ENCODE measurements around the gene WNT2B. TPM values are rescaled to one million over a fixed set of nuclear protein-coding genes. Genes with fewer than 3 reads are reported as not detected.

The WNT2B gene
- total and polyA plus RNA-seq, 9 of the 15 experiments (the other 6 are each of a cell fraction or from before 2014, with no cell fraction given) = 0.02 to 0.06 (median 0.04) TPM; not detected in 3

DNA sequence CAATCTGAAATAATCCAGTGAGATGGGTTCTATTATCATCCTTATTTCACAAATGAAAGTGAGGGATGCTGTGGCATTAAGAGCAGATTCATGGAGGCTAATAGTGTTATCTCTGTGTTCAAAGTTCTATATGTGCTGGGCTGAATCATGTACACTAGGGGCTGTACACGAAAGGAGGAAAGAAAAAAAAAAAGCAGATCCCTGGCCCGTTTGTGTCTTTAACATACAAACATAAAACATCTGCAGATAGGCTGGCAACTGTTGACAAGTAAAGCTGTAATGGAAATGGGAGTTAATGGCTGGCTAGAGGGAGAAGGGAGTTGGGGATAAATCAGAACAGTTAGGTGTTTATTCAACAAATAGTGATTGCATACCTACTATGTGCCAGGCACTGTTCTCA, 3.1 kb downstream of the WNT2B start (continued):
- TF ChIP-seq ZNF274 (IDR thresholded peaks at IDR 0.05; ENCODE audit: borderline replicate concordance, low read depth, low read length) = no peak
- no peak for TF ChIP-seq HMG20B (CRISPR knock-in tag; IDR thresholded peaks at IDR 0.05)
- no peak for TF ChIP-seq ETS1 (conservative IDR thresholded peaks at IDR 0.05; ENCODE audit: control insufficient read depth, low read depth, low read length)

- H3K79me2 ChIP-seq (ENCODE audit: control insufficient read depth, insufficient read depth, low read length) = no peaks in the 10 kb centered on the region
- no peak for FAIRE-seq
- peaks cover 12 to 54% of the 10 kb centered on the region in 2 experiments for H3K27me3 ChIP-seq (ENCODE audit: control insufficient read depth in 2 of 2, insufficient read depth in 2 of 2, low read length in 2 of 2)
- H3K36me3 ChIP-seq (ENCODE audit: control insufficient read depth, insufficient read depth, low read length) = no peaks in the 10 kb centered on the region
- in situ Hi-C loops (cut with MboI) = no loop called here
- no peak overlapping the region for H3K9ac ChIP-seq (ENCODE audit: insufficient read depth in 1 of 2, low read depth in 2 of 2, low read length in 2 of 2)
- no peak overlapping the region for H3K4me3 ChIP-seq
- H3K4me2 ChIP-seq (ENCODE audit: insufficient read depth, low read length) = no peak overlapping the region
- CTCF ChIA-PET (ENCODE audit: low intra/inter-chr PET ratio) = no interaction called here
- H3K4me1 ChIP-seq (replicated peaks in 1 of 2; ENCODE audit: control insufficient read depth in 2 of 2, insufficient read depth in 2 of 2, low read length in 2 of 2) = peaks cover 14 to 19% of the 10 kb centered on the region in 2 experiments
- intact Hi-C loops (cut with micrococcal nuclease) = no loop called here
- no peaks in the 10 kb centered on the region for H4K20me1 ChIP-seq (replicated peaks; ENCODE audit: control insufficient read depth, insufficient read depth, low read length)
- no peak overlapping the region for H2AFZ ChIP-seq (ENCODE audit: low read depth, low read length)
- DNase-seq (ENCODE audit: extremely low read depth in 1 of 4, low spot score in 3 of 4) = no peak
- H3K27ac ChIP-seq (ENCODE audit: extremely low read depth, low read depth, low read length) = no peak overlapping the region
- TF ChIP-seq HNRNPH1 (optimal IDR thresholded peaks at IDR 0.05; ENCODE audit: low read depth, low read length) = no peak
- TF ChIP-seq KDM2B (CRISPR knock-in tag; IDR thresholded peaks at IDR 0.05) = no peak
- no peak for TF ChIP-seq ZNF134 (CRISPR knock-in tag; conservative IDR thresholded peaks at IDR 0.05)
- TF ChIP-seq ZNF395 (CRISPR knock-in tag; IDR thresholded peaks at IDR 0.05) = no peak
- TF ChIP-seq, protein P1, sequence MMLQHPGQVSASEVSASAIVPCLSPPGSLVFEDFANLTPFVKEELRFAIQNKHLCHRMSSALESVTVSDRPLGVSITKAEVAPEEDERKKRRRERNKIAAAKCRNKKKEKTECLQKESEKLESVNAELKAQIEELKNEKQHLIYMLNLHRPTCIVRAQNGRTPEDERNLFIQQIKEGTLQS (IDR thresholded peaks at IDR 0.05) = no peak
- TF ChIP-seq, protein P1 (CRISPR knock-in tag; conservative IDR thresholded peaks at IDR 0.05) = no peak
- no peak for TF ChIP-seq EP400 (IDR thresholded peaks at IDR 0.05)
- TF ChIP-seq ZNF143 (CRISPR knock-in tag; IDR thresholded peaks at IDR 0.05) = no peak
- POLR2A ChIA-PET = interaction anchor here (0.6 to 2.6 kb wide), 4 partner anchors 9 to 28 kb away, joined by 3 to 9 read pairs (median 4); no protein-coding TSS in a partner anchor
- ATAC-seq = no peak
- H3K9me3 ChIP-seq (replicated peaks; ENCODE audit: control insufficient read depth, insufficient read depth, low read depth, low read length) = no peaks in the 10 kb centered on the region
- H3K9me1 ChIP-seq (ENCODE audit: control insufficient read depth, insufficient read depth, low read length) = no peaks in the 10 kb centered on the region
- BruUV-seq (replicated peaks) = no TSS peak
- WGBS (ENCODE audit: insufficient coverage, low coverage, missing lambda C conversion rate) = 3% methylated on average over 8 of the region's 9 CpGs
Observed at GRCh38 chr1:112513112-112513870, 4.5 kb downstream of the WNT2B start.

All from K562 (cell line).